ENCODE results near the gene FYB1.
"Not testable (repeated sequence)": the region's sequence is repeated elsewhere in the genome, so short reads cannot be mapped to it uniquely, and the experiment has no call there.

The FYB1 gene

GRCh38 chr5:39235648-39236047 is 16.3 kb upstream of the FYB1 start:
- no peak overlapping the region for H4K91ac ChIP-seq (ENCODE audit: low read depth, low read length, poor library complexity)
- no peak overlapping the region for H4K8ac ChIP-seq (ENCODE audit: low read depth, low read length)
- no peak overlapping the region for H3K23ac ChIP-seq (ENCODE audit: low read depth, low read length, poor library complexity)
- H3K79me1 ChIP-seq (ENCODE audit: low read depth, low read length): no peaks in the 10 kb centered on the region
- H3K4ac ChIP-seq (ENCODE audit: low read length): no peak overlapping the region
- no peak overlapping the region for H2BK120ac ChIP-seq (ENCODE audit: low read depth, low read length)
- H3K4me1 ChIP-seq (ENCODE audit: control insufficient read depth in 2 of 2, insufficient read depth in 1 of 2, low read depth in 1 of 2, low read length in 2 of 2): peaks cover 0 to 3% of the 10 kb centered on the region in 2 donors
- H2BK15ac ChIP-seq (ENCODE audit: low read length): no peak overlapping the region
- H2AFZ ChIP-seq (ENCODE audit: low read length): no peak overlapping the region
- H2BK5ac ChIP-seq (ENCODE audit: low read length): no peak overlapping the region
- H2BK12ac ChIP-seq (ENCODE audit: low read length): no peak overlapping the region
- H3K14ac ChIP-seq (ENCODE audit: low read length): no peak overlapping the region
- no peaks in the 10 kb centered on the region for H3K27me3 ChIP-seq (ENCODE audit: control insufficient read depth in 3 of 3, insufficient read depth in 3 of 3, low read depth in 1 of 3, low read length in 3 of 3)
- no peak overlapping the region for H3K27ac ChIP-seq (replicated peaks; ENCODE audit: low read length)
- WGBS, 2 donors (ENCODE audit: extremely low coverage in 2 of 2, insufficient read length in 2 of 2, insufficient replicate concordance in 1 of 2): no CpG with 5 or more reads among the region's 3 CpGs
- H3K9ac ChIP-seq (ENCODE audit: low read depth, low read length, poor library complexity): no peak overlapping the region
- H3K9me3 ChIP-seq (replicated peaks in 1 of 2; ENCODE audit: control insufficient read depth in 2 of 2, insufficient read depth in 1 of 2, low read depth in 1 of 2, low read length in 2 of 2): no peaks in the 10 kb centered on the region
- no peak overlapping the region for H2AK5ac ChIP-seq (ENCODE audit: low read depth, low read length)
- H3K18ac ChIP-seq (ENCODE audit: low read length): no peak overlapping the region
- no peaks in the 10 kb centered on the region for H3K36me3 ChIP-seq (replicated peaks in 1 of 2; ENCODE audit: control insufficient read depth in 2 of 2, insufficient read depth in 2 of 2, low read length in 2 of 2)
- DNase-seq (ENCODE audit: low spot score): no peak
- no peak overlapping the region for H3K4me2 ChIP-seq (ENCODE audit: insufficient read depth, low read length, poor library complexity, severe bottlenecking)
- H3K4me3 ChIP-seq (ENCODE audit: low read length in 2 of 2): no peak overlapping the region

GRCh38 chr5:39234494-39234893 is 15.1 kb upstream of the FYB1 start:
- not testable (repeated sequence) for H3K9me3 ChIP-seq (replicated peaks in 1 of 2; ENCODE audit: control insufficient read depth in 2 of 2, insufficient read depth in 1 of 2, low read depth in 1 of 2, low read length in 2 of 2); H2BK12ac ChIP-seq (ENCODE audit: low read length); H3K4ac ChIP-seq (ENCODE audit: low read length); H3K4me2 ChIP-seq (ENCODE audit: insufficient read depth, low read length, poor library complexity, severe bottlenecking); H2BK120ac ChIP-seq (ENCODE audit: low read depth, low read length); H2BK5ac ChIP-seq (ENCODE audit: low read length); H3K27me3 ChIP-seq (ENCODE audit: control insufficient read depth in 3 of 3, insufficient read depth in 3 of 3, low read depth in 1 of 3, low read length in 3 of 3); H3K14ac ChIP-seq (ENCODE audit: low read length); H4K91ac ChIP-seq (ENCODE audit: low read depth, low read length, poor library complexity); H3K18ac ChIP-seq (ENCODE audit: low read length); H3K9ac ChIP-seq (ENCODE audit: low read depth, low read length, poor library complexity); H2AFZ ChIP-seq (ENCODE audit: low read length); H3K27ac ChIP-seq (replicated peaks; ENCODE audit: low read length); H2AK5ac ChIP-seq (ENCODE audit: low read depth, low read length); H4K8ac ChIP-seq (ENCODE audit: low read depth, low read length); H3K23ac ChIP-seq (ENCODE audit: low read depth, low read length, poor library complexity); H3K4me1 ChIP-seq (ENCODE audit: control insufficient read depth in 2 of 2, insufficient read depth in 1 of 2, low read depth in 1 of 2, low read length in 2 of 2); H3K4me3 ChIP-seq (ENCODE audit: low read length in 2 of 2); H3K36me3 ChIP-seq (replicated peaks in 1 of 2; ENCODE audit: control insufficient read depth in 2 of 2, insufficient read depth in 2 of 2, low read length in 2 of 2); H3K79me1 ChIP-seq (ENCODE audit: low read depth, low read length); DNase-seq (ENCODE audit: low spot score); H2BK15ac ChIP-seq (ENCODE audit: low read length)
- WGBS, 2 donors (ENCODE audit: extremely low coverage in 2 of 2, insufficient read length in 2 of 2, insufficient replicate concordance in 1 of 2): no CpG with 5 or more reads among the region's 1 CpG

GRCh38 chr5:39233783-39234182 is 14.4 kb upstream of the FYB1 start:
- Histone ChIP-seq H3K4me2 (ENCODE audit: insufficient read depth, low read length, poor library complexity, severe bottlenecking) (no peak overlapping the region), H3K27me3 (ENCODE audit: control insufficient read depth in 3 of 3, insufficient read depth in 3 of 3, low read depth in 1 of 3, low read length in 3 of 3) (no peaks in the 10 kb centered on the region), H3K23ac (ENCODE audit: low read depth, low read length, poor library complexity) (no peak overlapping the region), H2BK120ac (ENCODE audit: low read depth, low read length) (no peak overlapping the region), H3K14ac (ENCODE audit: low read length) (no peak overlapping the region), H3K9ac (ENCODE audit: low read depth, low read length, poor library complexity) (no peak overlapping the region), H3K4ac (ENCODE audit: low read length) (no peak overlapping the region), H3K9me3 (replicated peaks in 1 of 2; ENCODE audit: control insufficient read depth in 2 of 2, insufficient read depth in 1 of 2, low read depth in 1 of 2, low read length in 2 of 2) (no peaks in the 10 kb centered on the region), H2BK15ac (ENCODE audit: low read length) (no peak overlapping the region), H2AK5ac (ENCODE audit: low read depth, low read length) (no peak overlapping the region), H3K18ac (ENCODE audit: low read length) (no peak overlapping the region), H4K8ac (ENCODE audit: low read depth, low read length) (no peak overlapping the region), H2BK12ac (ENCODE audit: low read length) (no peak overlapping the region), H3K4me1 (ENCODE audit: control insufficient read depth in 2 of 2, insufficient read depth in 1 of 2, low read depth in 1 of 2, low read length in 2 of 2) (peaks cover 0 to 3% of the 10 kb centered on the region in 2 donors), H2BK5ac (ENCODE audit: low read length) (no peak overlapping the region), H3K4me3 (ENCODE audit: low read length in 2 of 2) (no peak overlapping the region), H3K79me1 (ENCODE audit: low read depth, low read length) (no peaks in the 10 kb centered on the region), H3K27ac (replicated peaks; ENCODE audit: low read length) (no peak overlapping the region), H4K91ac (ENCODE audit: low read depth, low read length, poor library complexity) (no peak overlapping the region), H2AFZ (ENCODE audit: low read length) (no peak overlapping the region), H3K36me3 (replicated peaks in 1 of 2; ENCODE audit: control insufficient read depth in 2 of 2, insufficient read depth in 2 of 2, low read length in 2 of 2) (no peaks in the 10 kb centered on the region)
- DNase-seq (ENCODE audit: low spot score): no peak
- WGBS, 2 donors (ENCODE audit: extremely low coverage in 2 of 2, insufficient read length in 2 of 2, insufficient replicate concordance in 1 of 2): no CpG with 5 or more reads among the region's 2 CpGs

- Histone ChIP-seq H3K4me3 (ENCODE audit: low read length in 2 of 2) (no peak overlapping the region), H2BK15ac (ENCODE audit: low read length) (no peak overlapping the region), H3K9ac (ENCODE audit: low read depth, low read length, poor library complexity) (no peak overlapping the region), H2AFZ (ENCODE audit: low read length) (no peak overlapping the region), H3K23ac (ENCODE audit: low read depth, low read length, poor library complexity) (no peak overlapping the region), H3K4me1 (ENCODE audit: control insufficient read depth in 2 of 2, insufficient read depth in 1 of 2, low read depth in 1 of 2, low read length in 2 of 2) (peaks cover 0 to 3% of the 10 kb centered on the region in 2 donors), H3K14ac (ENCODE audit: low read length) (no peak overlapping the region), H4K8ac (ENCODE audit: low read depth, low read length) (no peak overlapping the region), H3K79me1 (ENCODE audit: low read depth, low read length) (no peaks in the 10 kb centered on the region), H2BK5ac (ENCODE audit: low read length) (no peak overlapping the region), H3K27me3 (ENCODE audit: control insufficient read depth in 3 of 3, insufficient read depth in 3 of 3, low read depth in 1 of 3, low read length in 3 of 3) (no peaks in the 10 kb centered on the region), H2BK12ac (ENCODE audit: low read length) (no peak overlapping the region), H3K4me2 (ENCODE audit: insufficient read depth, low read length, poor library complexity, severe bottlenecking) (no peak overlapping the region), H3K4ac (ENCODE audit: low read length) (no peak overlapping the region), H2BK120ac (ENCODE audit: low read depth, low read length) (no peak overlapping the region), H3K27ac (replicated peaks; ENCODE audit: low read length) (no peak overlapping the region), H3K36me3 (replicated peaks in 1 of 2; ENCODE audit: control insufficient read depth in 2 of 2, insufficient read depth in 2 of 2, low read length in 2 of 2) (no peaks in the 10 kb centered on the region), H4K91ac (ENCODE audit: low read depth, low read length, poor library complexity) (no peak overlapping the region), H3K18ac (ENCODE audit: low read length) (no peak overlapping the region), H2AK5ac (ENCODE audit: low read depth, low read length) (no peak overlapping the region), H3K9me3 (replicated peaks in 1 of 2; ENCODE audit: control insufficient read depth in 2 of 2, insufficient read depth in 1 of 2, low read depth in 1 of 2, low read length in 2 of 2) (no peaks in the 10 kb centered on the region)
- no CpG with 5 or more reads among the region's 4 CpGs for WGBS, 2 donors (ENCODE audit: extremely low coverage in 2 of 2, insufficient read length in 2 of 2, insufficient replicate concordance in 1 of 2)
- no peak for DNase-seq (ENCODE audit: low spot score)
Measured at GRCh38 chr5:39231705-39232525, 12.6 kb upstream of the FYB1 start.

Data from neuronal stem cell (in vitro differentiated cells).